Coronary artery (tissue), 2 donors: ENCODE results near the gene PCBP1.

Experiments used
- DNase-seq: peaks from one replicate; pipeline ENCODE4 v3.0.0-alpha.2; 2017; ENCODE audit warnings: low spot score
- H3K27ac ChIP-seq, 2 donors: fragments of 200-600 bp; sonication (generic); one replicate each; pipeline ENCODE4 v1.5.1; 2016 to 2019
- H3K4me3 ChIP-seq: fragments of 200-600 bp; sonication (generic); 2 replicates; pipeline ENCODE4 v1.5.1; 2016; ENCODE audit warnings: mild to moderate bottlenecking, moderate library complexity
- TF ChIP-seq, protein P1 (sequence below): fragments of 200-600 bp; sonication (generic); IDR thresholded peaks from one replicate; pipeline ENCODE4 v1.5.1; 2019; ENCODE audit warnings: antibody characterized with exemption

The PCBP1 gene

DNA sequence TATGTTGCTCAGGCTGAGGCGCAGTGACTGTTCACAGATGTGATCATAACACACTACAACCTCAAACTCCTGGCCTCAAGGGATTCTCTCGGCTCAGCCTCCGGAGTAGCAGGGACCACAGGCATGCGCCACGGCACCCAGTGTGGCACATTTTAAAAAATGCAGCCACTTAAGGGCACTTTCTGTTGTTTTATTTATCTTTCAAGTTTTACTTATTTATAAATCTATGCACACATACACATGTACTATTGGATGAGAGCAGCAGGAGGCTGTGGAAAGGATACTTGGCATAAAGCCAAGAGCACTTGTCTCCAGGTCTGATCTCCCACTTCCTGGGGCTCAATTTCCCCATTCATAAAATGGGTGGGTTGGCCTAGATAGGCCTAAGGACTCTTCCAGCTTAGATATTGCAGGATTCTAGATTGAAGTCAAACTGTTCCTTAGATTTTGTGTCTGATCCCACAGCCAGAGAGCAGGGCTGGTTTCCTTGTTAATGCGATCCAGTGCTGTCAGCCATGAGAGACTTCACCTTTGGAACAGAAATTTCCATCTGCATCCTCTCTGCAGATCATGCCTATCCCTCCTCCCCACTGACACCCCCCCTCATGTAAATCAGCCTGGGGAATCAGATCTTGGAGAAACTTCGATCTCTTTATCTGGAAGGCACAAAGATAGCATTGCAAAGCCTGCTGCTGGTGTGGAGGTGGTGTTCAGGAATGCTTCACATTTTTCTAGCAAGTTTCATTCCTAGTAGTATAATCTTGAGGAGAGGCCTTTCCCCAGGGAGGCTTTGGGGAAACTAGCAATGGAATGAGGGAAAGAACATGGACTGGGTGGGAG, 24.7 kb downstream of the PCBP1 start:
- DNase-seq, result no peak
- H3K27ac ChIP-seq, result peak overlapping the region in 1 of 2 donors; percentile 56
- TF ChIP-seq, protein P1, sequence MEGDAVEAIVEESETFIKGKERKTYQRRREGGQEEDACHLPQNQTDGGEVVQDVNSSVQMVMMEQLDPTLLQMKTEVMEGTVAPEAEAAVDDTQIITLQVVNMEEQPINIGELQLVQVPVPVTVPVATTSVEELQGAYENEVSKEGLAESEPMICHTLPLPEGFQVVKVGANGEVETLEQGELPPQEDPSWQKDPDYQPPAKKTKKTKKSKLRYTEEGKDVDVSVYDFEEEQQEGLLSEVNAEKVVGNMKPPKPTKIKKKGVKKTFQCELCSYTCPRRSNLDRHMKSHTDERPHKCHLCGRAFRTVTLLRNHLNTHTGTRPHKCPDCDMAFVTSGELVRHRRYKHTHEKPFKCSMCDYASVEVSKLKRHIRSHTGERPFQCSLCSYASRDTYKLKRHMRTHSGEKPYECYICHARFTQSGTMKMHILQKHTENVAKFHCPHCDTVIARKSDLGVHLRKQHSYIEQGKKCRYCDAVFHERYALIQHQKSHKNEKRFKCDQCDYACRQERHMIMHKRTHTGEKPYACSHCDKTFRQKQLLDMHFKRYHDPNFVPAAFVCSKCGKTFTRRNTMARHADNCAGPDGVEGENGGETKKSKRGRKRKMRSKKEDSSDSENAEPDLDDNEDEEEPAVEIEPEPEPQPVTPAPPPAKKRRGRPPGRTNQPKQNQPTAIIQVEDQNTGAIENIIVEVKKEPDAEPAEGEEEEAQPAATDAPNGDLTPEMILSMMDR, result no peak
- no peak overlapping the region for H3K4me3 ChIP-seq

DNA sequence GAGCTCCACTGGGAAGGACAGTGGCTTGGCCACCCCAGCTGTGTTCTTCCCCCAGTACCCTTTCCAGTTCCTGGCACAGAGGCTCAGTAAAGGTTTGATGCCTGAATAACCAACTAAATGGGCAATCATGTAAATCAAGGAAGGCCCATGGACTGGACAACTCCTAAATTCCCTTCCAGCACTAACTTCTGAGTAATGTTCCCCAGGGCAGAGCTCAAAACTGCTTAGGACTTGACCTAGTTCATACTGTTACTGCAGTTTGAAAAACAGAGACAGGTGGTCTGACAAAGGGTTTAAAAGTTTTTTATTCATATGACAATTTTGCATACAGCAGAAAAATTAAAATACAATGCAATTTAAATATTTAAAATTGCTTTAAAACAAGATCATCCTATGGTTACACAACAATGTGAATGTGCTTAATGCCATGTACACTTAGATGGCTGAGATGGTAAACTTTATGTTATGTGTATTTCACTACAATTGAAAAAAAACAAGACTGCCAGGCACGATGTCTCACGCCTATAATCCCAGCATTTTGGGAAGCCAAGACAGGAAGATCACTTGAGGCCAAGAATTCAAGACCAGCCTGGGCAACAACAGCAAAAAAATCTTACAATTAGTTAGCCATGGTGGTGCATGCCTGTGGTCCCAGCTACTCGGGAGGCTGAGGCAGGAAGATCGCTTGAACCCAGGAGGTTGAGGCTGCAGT, 26.2 kb downstream of the PCBP1 start:
- TF ChIP-seq, protein P1, result no peak
- Histone ChIP-seq H3K4me3 (no peak overlapping the region), H3K27ac (no peak overlapping the region)
- no peak for DNase-seq

DNA sequence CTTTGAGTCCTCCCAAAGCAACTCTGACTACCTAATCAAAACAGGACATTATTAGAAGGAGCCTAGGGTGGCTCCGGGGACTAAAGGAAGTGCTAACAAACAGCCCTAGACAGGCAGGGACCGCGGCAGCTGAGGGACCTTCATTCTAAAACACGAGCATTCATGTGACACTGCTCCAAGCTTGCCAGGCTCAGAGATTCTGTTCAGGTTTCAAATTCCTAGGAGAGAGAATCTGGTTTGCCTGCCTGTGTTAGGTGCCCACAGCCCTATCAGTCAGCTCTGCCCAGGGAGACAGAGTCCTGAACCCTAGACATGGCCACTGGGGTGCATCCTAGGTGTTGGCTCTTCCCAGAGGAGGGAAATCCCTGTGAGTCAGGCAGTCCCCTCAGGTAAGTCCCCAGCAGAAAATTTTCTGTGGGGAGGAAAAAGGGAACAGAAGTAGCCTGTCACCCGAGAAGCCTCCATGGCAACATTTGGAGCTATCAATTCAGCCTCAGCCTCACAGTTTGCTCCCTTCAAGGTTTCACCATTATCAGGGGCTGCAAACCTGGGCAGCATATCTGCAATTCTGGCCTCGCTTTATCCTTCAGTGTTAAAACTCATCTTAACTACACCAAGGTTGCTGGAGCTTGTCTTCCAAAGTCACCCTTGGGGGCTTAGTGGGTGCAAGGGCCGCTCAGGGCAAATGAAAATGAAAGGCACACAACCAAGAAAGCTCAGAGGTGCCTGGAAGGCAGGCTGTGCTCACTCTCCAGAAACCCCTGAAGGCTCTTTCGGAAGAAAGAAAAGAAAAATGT, 28.6 kb downstream of the PCBP1 start:
- H3K27ac ChIP-seq, result no peak overlapping the region
- DNase-seq, result no peak
- no peak overlapping the region for H3K4me3 ChIP-seq
- TF ChIP-seq, protein P1, result no peak

DNA sequence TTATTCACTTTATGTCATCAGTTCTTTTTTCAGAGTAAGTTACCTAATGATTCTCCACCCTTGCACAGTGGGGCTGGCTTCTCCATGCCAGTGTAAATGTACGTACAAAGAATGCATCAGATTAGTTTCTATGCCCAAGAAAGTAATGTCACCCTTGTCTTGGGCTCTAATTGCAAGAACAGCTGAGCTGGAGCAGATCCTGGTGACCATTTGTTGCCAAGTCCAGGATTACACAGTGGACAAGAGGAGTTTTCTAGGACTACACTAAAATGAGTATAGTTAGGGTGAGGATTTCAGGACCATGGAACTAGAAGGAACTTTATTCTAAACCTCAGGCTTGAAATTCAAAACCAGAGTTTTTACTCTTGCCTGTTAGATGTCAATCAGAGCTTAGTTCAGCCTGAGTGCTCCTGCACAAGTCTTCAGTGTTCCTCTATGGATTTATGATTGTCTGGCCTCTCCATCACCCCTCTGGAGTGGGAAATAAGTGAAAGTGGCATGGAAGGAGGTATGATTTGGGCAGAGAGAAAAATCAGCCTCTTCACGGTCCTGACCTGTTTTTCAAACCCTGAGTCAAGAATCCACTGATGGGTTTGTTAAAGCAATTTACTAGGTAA, 29.8 kb downstream of the PCBP1 start:
- H3K27ac ChIP-seq, result no peak overlapping the region
- H3K4me3 ChIP-seq, result no peak overlapping the region
- TF ChIP-seq, protein P1, result no peak
- no peak for DNase-seq

DNA sequence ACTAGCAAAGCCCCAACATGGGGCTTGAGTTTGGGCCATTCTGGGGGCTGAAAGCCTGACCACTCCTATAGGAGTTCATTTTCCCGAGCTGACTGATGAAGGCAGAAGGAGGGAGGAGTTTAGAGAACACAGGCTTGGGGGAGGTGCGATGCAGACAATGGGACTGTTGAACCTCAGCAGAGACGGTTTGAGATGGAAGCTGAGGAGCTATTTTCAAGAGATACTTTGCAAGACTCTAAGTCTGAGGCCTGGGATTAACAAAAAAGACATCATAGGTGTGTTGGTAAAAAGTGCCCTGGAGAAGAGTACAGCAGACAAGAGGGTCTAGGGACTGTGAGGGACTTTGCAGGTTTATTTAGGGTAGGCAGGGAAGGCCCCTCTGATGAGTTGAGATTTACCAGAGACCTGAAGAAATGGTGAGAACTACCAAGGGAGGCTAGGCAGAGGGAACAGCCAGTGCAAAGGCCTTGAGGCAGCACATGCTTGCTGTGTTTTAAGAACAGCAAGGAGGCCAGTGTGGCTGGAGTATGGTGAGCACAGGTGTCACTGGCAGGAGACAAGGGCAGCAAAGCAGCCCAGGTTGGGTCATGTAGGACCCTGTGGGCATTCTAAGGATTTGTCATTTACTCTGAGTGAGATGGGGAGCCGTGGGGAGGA, 31.6 kb downstream of the PCBP1 start:
- no peak overlapping the region for H3K4me3 ChIP-seq
- no peak overlapping the region for H3K27ac ChIP-seq
- DNase-seq, result no peak
- TF ChIP-seq, protein P1, result no peak

DNA sequence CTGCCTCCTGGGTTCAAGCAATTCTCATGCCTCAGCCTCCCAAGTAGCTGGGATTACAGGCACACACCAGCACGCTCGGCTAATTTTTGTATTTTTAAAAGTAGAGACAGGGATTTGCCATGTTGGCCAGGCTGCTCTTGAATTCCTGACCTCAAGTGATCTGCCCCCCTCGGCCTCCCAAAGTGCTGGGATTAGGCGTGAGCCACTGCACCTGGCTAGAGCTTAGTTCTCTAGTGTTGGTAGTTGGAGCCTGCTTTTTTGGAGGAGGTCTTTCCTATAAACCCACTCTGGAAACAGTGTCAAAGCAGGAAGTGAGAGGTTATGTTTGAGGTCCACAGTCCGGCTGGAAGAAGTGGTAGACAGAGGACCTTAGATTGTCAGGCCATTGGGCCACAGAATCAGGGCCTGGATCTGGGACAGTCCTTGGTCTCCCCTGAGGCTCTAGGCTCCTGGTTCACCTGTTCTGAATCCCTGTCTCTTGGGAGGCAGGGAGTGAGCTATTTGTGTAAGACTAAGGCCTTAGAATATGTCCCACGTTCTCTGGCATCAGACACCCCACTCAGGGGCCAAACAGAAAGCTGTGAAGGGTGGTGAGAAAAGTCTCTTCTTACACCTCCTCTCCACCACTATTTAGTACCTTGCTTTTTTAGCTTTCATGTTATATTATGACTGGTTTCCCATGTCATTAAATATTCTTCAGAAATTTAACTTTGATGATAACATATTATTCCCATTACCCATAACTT, 34.5 kb downstream of the PCBP1 start:
- Histone ChIP-seq H3K4me3 (no peak overlapping the region), H3K27ac (peak overlapping the region in 1 of 2 donors; percentile 57)
- no peak for DNase-seq
- TF ChIP-seq, protein P1, result no peak
